Transverse colon (tissue), 4 donors: ENCODE measurements around the gene VPS41. TPM values are rescaled to one million over a fixed set of nuclear protein-coding genes. Genes with fewer than 3 reads are reported as not detected.
A peak's percentile ranks its signal among the peaks of the same experiment; 100 is the strongest.

Experiments
- DNase-seq: peaks from one replicate; pipeline ENCODE4 v3.0.0-alpha.2; 2019
- H3K27ac ChIP-seq, 4 donors: fragments of 200-600 bp; sonication (generic); 2 replicates each; pipeline ENCODE4 v1.5.1; 2016 to 2018; ENCODE audit warnings: inconsistent platforms in 4 of 4
- H3K27me3 ChIP-seq: fragments of 200-600 bp; sonication (generic); 2 replicates; pipeline ENCODE4 v1.5.1; 2017; ENCODE audit warnings: inconsistent platforms
- H3K36me3 ChIP-seq, 4 donors: fragments of 200-600 bp; sonication (generic); 2 replicates each; pipeline ENCODE4 v1.5.1; 2017 to 2019; ENCODE audit warnings: inconsistent platforms in 4 of 4
- H3K4me1 ChIP-seq, 4 donors: fragments of 200-600 bp; sonication (generic); 2 replicates each; pipeline ENCODE4 v1.5.1; 2017 to 2020; ENCODE audit warnings: inconsistent platforms in 4 of 4
- H3K4me3 ChIP-seq, 4 donors: fragments of 200-600 bp; sonication (generic); 1 replicate in 1 of 4; 2 replicates in 3 of 4; pipeline versions ENCODE4 v1.5.1 to v1.6.1; 2017 to 2019; ENCODE audit warnings: inconsistent platforms in 4 of 4
- H3K9me3 ChIP-seq, 2 donors: fragments of 200-600 bp; sonication (generic); 2 replicates each; pipeline ENCODE4 v1.5.1; 2017 to 2019; ENCODE audit warnings: inconsistent platforms in 2 of 2
- CTCF ChIP-seq, 5 experiments: fragments of 200-600 bp in 3 of 5; fragments of 450-650 bp in 2 of 5; sonication (generic) in 3 of 5; IDR thresholded peaks; 1 replicate in 2 of 5; 2 replicates in 3 of 5; pipeline ENCODE4 v1.5.1; 2016 to 2017; ENCODE audit warnings: antibody characterized with exemption in 5 of 5, inconsistent platforms in 3 of 5, mild to moderate bottlenecking in 2 of 5, moderate library complexity in 1 of 5
- EP300 ChIP-seq: sonication (generic); formaldehyde crosslinking; IDR thresholded peaks from one replicate; pipeline ENCODE4 v1.6.1; 2017; ENCODE audit warnings: antibody characterized with exemption, low read depth
- POLR2A ChIP-seq: fragments of 450-650 bp; IDR thresholded peaks from one replicate; pipeline ENCODE4 v1.6.1; 2016; ENCODE audit warnings: antibody characterized with exemption, mild to moderate bottlenecking, moderate library complexity
- POLR2AphosphoS5 ChIP-seq, 3 donors: sonication (generic); formaldehyde crosslinking; IDR thresholded peaks; one replicate each; pipeline ENCODE4 v1.6.1; 2016; ENCODE audit warnings: antibody characterized with exemption in 3 of 3
- WGBS, 2 donors: methylation state at CpG; one replicate each; pipeline ENCODE4 v1.1.5; 2018; ENCODE audit warnings: low coverage in 1 of 2; 5-methylcytosine and 5-hydroxymethylcytosine counted together
- in situ Hi-C, 4 donors: fragments of 200-750 bp; cut with MboI; loops; one replicate each; pipeline versions ENCODE4 v1.15.0 to v1.15.1; 2017; ENCODE audit warnings: low sequenced_read_pairs in 3 of 4, low pct_ligation_motif_present in 1 of 4, low pct_unique_long_range_greater_than_20kb in 1 of 4
- intact Hi-C: fragments of 100-400 bp; cut with DNase I; formaldehyde crosslinking; loops from one replicate; pipeline ENCODE4 v1.15.1; 2023; ENCODE audit warnings: low total_unique reads
- total RNA-seq, 4 donors: library from RNA; depleted of rRNA; stranded (reverse); fragments of >200 nt; gene quantifications; one replicate each; pipeline ENCODE4 v1.1.0, GENCODE V29; 2016

VPS41 gene
- total RNA-seq, 4 donors from 2014 or later = 26.9 to 35.1 (median 29.2) TPM

GRCh38 chr7:38828026-38828425, 81.0 kb downstream of the VPS41 start:
- intact Hi-C loops (loop anchor here (5.0 kb wide), 1 partner anchor 1169 kb away; no protein-coding TSS in a partner anchor), in situ Hi-C loops (no loop called here)
- Histone ChIP-seq H3K9me3 (peaks cover 0 to 6% of the 10 kb centered on the region in 2 donors), H3K27me3 (no peaks in the 10 kb centered on the region), H3K4me3 (no peak overlapping the region), H3K36me3 (no peaks in the 10 kb centered on the region), H3K4me1 (peaks cover 0 to 6% (median 2%) of the 10 kb centered on the region in 4 donors), H3K27ac (no peak overlapping the region)
- TF ChIP-seq CTCF (IDR thresholded peaks at IDR 0.05) (no peak), EP300 (no peak), POLR2A (no peak), POLR2AphosphoS5 (IDR thresholded peaks at IDR 0.05) (no peak)
- DNase-seq = no peak
- 83 to 90% methylated on average over 3 of the region's 3 CpGs for WGBS, 2 donors

GRCh38 chr7:38825721-38826440, 83.1 kb downstream of the VPS41 start:
- no peak for TF ChIP-seq EP300
- Histone ChIP-seq H3K4me3 (no peak overlapping the region), H3K27ac (peak overlapping the region in 1 of 4 donors; percentile 9), H3K9me3 (peaks cover 0 to 6% of the 10 kb centered on the region in 2 donors), H3K27me3 (no peaks in the 10 kb centered on the region), H3K36me3 (no peaks in the 10 kb centered on the region), H3K4me1 (peaks cover 0 to 6% (median 2%) of the 10 kb centered on the region in 4 donors)
- in situ Hi-C loops (no loop called here), intact Hi-C loops (loop anchor here (5.0 kb wide), 1 partner anchor 1171 kb away; no protein-coding TSS in a partner anchor)
- no peak for DNase-seq
- WGBS, 2 donors = 87 to 100% methylated on average over 2 to 3 of the region's 3 CpGs

- intact Hi-C loops = loop anchor here (5.0 kb wide), 1 partner anchor 1172 kb away; no protein-coding TSS in a partner anchor
- Histone ChIP-seq H3K9me3 (peaks cover 0 to 6% of the 10 kb centered on the region in 2 donors), H3K4me3 (no peak overlapping the region), H3K36me3 (no peaks in the 10 kb centered on the region), H3K27me3 (no peaks in the 10 kb centered on the region), H3K27ac (no peak overlapping the region), H3K4me1 (peaks cover 0 to 6% (median 2%) of the 10 kb centered on the region in 4 donors)
- 86 to 96% methylated on average over 3 of the region's 3 CpGs for WGBS, 2 donors
- DNase-seq = no peak
- in situ Hi-C loops = loop anchor here in 1 of 4 donors (25.0 kb wide), 2 partner anchors 212 to 687 kb away; no protein-coding TSS in a partner anchor
- no peak for TF ChIP-seq POLR2AphosphoS5 (IDR thresholded peaks at IDR 0.05)
- no peak for TF ChIP-seq EP300
- TF ChIP-seq CTCF (IDR thresholded peaks at IDR 0.05) = no peak
- TF ChIP-seq POLR2A = no peak
These were observed 84.0 kb downstream of the VPS41 start for GRCh38 chr7:38824948-38825347.

- peaks cover 0 to 2% (median 0%) of the 10 kb centered on the region in 4 donors for H3K36me3 ChIP-seq
- no peaks in the 10 kb centered on the region for H3K27me3 ChIP-seq
- no peak for TF ChIP-seq POLR2AphosphoS5 (IDR thresholded peaks at IDR 0.05)
- no peak for TF ChIP-seq EP300
- no peak for TF ChIP-seq CTCF (IDR thresholded peaks at IDR 0.05)
- TF ChIP-seq POLR2A = no peak
- DNase-seq = no peak
- peaks cover 0 to 6% of the 10 kb centered on the region in 2 donors for H3K9me3 ChIP-seq
- H3K4me3 ChIP-seq = no peak overlapping the region
- 80 to 92% methylated on average over 1 of the region's 1 CpG for WGBS, 2 donors
- intact Hi-C loops (no loop called here), in situ Hi-C loops (loop anchor here in 1 of 4 donors (25.0 kb wide), 2 partner anchors 215 to 690 kb away; no protein-coding TSS in a partner anchor)
- no peak overlapping the region for H3K27ac ChIP-seq
- H3K4me1 ChIP-seq = peaks cover 0 to 6% (median 2%) of the 10 kb centered on the region in 4 donors
These were observed 86.4 kb downstream of the VPS41 start for GRCh38 chr7:38822549-38822948.
